ENCODE measurements around the gene NUBP1. TPM values are rescaled to one million over a fixed set of nuclear protein-coding genes. Genes with fewer than 3 reads are reported as not detected.
A peak's percentile ranks its signal among the peaks of the same experiment; 100 is the strongest.

NUBP1 gene
- total RNA-seq = 13.3 TPM

- H3K4me3 ChIP-seq = peak within 1 kb of the TSS; percentile 66 to 71
- H3K36me3 ChIP-seq = peaks cover 16 to 17% of the 10 kb centered on the region in 2 donors
- H3K27ac ChIP-seq = peak within 1 kb of the TSS; percentile 95
- H3K27me3 ChIP-seq = no peaks in the 10 kb centered on the region
- H3K9me3 ChIP-seq = no peaks in the 10 kb centered on the region
- peaks cover 12 to 24% of the 10 kb centered on the region in 2 donors for H3K4me1 ChIP-seq
- TF ChIP-seq, protein P1, sequence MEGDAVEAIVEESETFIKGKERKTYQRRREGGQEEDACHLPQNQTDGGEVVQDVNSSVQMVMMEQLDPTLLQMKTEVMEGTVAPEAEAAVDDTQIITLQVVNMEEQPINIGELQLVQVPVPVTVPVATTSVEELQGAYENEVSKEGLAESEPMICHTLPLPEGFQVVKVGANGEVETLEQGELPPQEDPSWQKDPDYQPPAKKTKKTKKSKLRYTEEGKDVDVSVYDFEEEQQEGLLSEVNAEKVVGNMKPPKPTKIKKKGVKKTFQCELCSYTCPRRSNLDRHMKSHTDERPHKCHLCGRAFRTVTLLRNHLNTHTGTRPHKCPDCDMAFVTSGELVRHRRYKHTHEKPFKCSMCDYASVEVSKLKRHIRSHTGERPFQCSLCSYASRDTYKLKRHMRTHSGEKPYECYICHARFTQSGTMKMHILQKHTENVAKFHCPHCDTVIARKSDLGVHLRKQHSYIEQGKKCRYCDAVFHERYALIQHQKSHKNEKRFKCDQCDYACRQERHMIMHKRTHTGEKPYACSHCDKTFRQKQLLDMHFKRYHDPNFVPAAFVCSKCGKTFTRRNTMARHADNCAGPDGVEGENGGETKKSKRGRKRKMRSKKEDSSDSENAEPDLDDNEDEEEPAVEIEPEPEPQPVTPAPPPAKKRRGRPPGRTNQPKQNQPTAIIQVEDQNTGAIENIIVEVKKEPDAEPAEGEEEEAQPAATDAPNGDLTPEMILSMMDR (IDR thresholded peaks at IDR 0.05) = no peak
- DNase-seq (ENCODE audit: low spot score in 2 of 2) = peak; percentile 99 to 100
- intact Hi-C loops (cut with DNase I) = loop anchor here (1.0 to 10.0 kb wide), 7 partner anchors 13 to 1651 kb away; partner anchors contain the start of genes DEXI, HAPSTR1 and RMI2
These were observed at the start of gene NUBP1 for GRCh38 chr16:10743610-10744369. Gene NUBP1 (plus strand): TSS chr16:10743842. CDS start chr16:10743864, 22 bp downstream.

GRCh38 chr16:10693889-10694288 lies 49.8 kb upstream of the NUBP1 start:
- intact Hi-C loops (cut with DNase I) = no loop called here
- TF ChIP-seq, protein P1 (IDR thresholded peaks at IDR 0.05) = no peak
- H3K4me3 ChIP-seq = no peak overlapping the region
- no peaks in the 10 kb centered on the region for H3K4me1 ChIP-seq
- H3K36me3 ChIP-seq = no peaks in the 10 kb centered on the region
- no peak for DNase-seq (ENCODE audit: low spot score in 2 of 2)
- no peaks in the 10 kb centered on the region for H3K27me3 ChIP-seq
- no peak overlapping the region for H3K27ac ChIP-seq
- H3K9me3 ChIP-seq = no peaks in the 10 kb centered on the region

- Histone ChIP-seq H3K36me3 (no peaks in the 10 kb centered on the region), H3K4me3 (no peak overlapping the region), H3K27ac (no peak overlapping the region), H3K9me3 (no peaks in the 10 kb centered on the region), H3K4me1 (no peaks in the 10 kb centered on the region), H3K27me3 (no peaks in the 10 kb centered on the region)
- intact Hi-C loops (cut with DNase I) = no loop called here
- TF ChIP-seq, protein P1 (IDR thresholded peaks at IDR 0.05) = no peak
- DNase-seq (ENCODE audit: low spot score in 2 of 2) = no peak
These were observed 49.3 kb upstream of the NUBP1 start for GRCh38 chr16:10694306-10694705.

GRCh38 chr16:10694830-10695229 lies 48.8 kb upstream of the NUBP1 start, which contains the start of gene TEKT5:
Gene TEKT5 (minus strand): TSS chr16:10694930. CDS start chr16:10694873, 57 bp downstream.
- TF ChIP-seq, protein P1 (IDR thresholded peaks at IDR 0.05) = no peak
- Histone ChIP-seq H3K27ac (no peak within 1 kb of the TSS), H3K9me3 (no peaks in the 10 kb centered on the region)

GRCh38 chr16:10699756-10700155 lies 43.9 kb upstream of the NUBP1 start:
- TF ChIP-seq, protein P1 (IDR thresholded peaks at IDR 0.05) = no peak
- DNase-seq (ENCODE audit: low spot score in 2 of 2) = no peak
- H3K27ac ChIP-seq = no peak overlapping the region
- no peaks in the 10 kb centered on the region for H3K9me3 ChIP-seq
- H3K36me3 ChIP-seq = no peaks in the 10 kb centered on the region
- no peaks in the 10 kb centered on the region for H3K4me1 ChIP-seq
- no peak overlapping the region for H3K4me3 ChIP-seq
- intact Hi-C loops (cut with DNase I) = no loop called here
- no peaks in the 10 kb centered on the region for H3K27me3 ChIP-seq

More at GRCh38 chr16:10694830-10695229, 48.8 kb upstream of the NUBP1 start, which contains the start of gene TEKT5:
- Histone ChIP-seq H3K27me3 (no peaks in the 10 kb centered on the region), H3K36me3 (no peaks in the 10 kb centered on the region), H3K4me1 (no peaks in the 10 kb centered on the region), H3K4me3 (no peak within 1 kb of the TSS)
- intact Hi-C loops (cut with DNase I) = no loop called here
- no peak for DNase-seq (ENCODE audit: low spot score in 2 of 2)
